Measurements from ENCODE around the gene TRIM69. TPM values are rescaled to one million over a fixed set of nuclear protein-coding genes. Genes with fewer than 3 reads are reported as not detected.
A peak's percentile ranks its signal among the peaks of the same experiment; 100 is the strongest.
"Not testable (repeated sequence)": the region's sequence is repeated elsewhere in the genome, so short reads cannot be mapped to it uniquely, and the experiment has no call there.

Gene TRIM69
- total and polyA plus RNA-seq, 5 donors from 2014 or later = 38.1 to 61.5 (median 51.4) TPM

DNA sequence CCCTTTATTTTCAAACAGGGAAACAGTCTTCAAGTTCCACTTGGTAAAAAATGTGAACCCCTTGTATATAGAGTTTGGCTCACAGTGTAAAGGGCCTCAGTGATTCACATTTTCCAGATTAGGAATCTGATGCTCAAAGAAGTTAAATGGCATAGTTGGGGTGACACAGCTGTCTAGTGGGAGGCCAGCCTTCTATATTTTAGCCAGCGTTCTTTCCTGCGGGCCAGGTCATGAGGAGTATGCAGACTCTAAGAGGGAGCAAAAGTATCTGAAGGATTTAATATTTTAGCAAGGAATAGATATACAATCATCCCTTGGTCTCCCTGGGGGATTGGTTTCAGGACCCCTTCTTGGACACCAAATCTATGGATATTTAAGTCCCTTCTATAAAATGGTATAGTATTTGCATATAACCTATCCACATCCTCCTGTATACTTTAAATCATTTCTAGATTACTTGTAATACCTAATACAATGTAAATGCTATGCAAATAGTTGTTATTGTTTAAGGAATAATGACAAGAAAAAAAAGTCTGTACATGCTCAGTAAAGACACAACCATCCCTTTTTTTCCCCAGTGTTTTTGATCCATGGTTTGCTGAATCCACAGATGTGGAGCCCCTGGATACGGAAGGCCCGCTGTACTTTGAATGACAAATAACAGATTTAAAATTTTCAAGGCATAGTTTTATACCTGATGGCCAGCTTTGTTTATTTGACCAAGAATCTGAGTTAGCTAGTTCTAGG is 18.0 kb upstream of the TRIM69 start:
- Mint-ChIP-seq H3K4me1 (peaks cover 49 to 81% (median 70%) of the 10 kb centered on the region in 4 donors), H3K36me3 (peaks cover 56% of the 10 kb centered on the region), H3K4me3 (peak overlapping the region; percentile 68 to 100 (median 98)), H3K27ac (peak overlapping the region; percentile 84 to 95 (median 91)), H3K9me3 (peaks cover 0 to 2% (median 0%) of the 10 kb centered on the region in 7 donors), H3K27me3 (no peaks in the 10 kb centered on the region)
- Histone ChIP-seq H3K9me3 (ENCODE audit: control insufficient read depth in 2 of 2, low read length in 2 of 2) (no peaks in the 10 kb centered on the region), H3K4me3 (ENCODE audit: low read depth, low read length) (peak overlapping the region; percentile 100), H3K36me3 (ENCODE audit: control insufficient read depth, insufficient read depth, low read length) (peaks cover 59% of the 10 kb centered on the region), H3K4me1 (ENCODE audit: control insufficient read depth, insufficient read depth, low read length, poor library complexity, severe bottlenecking) (peaks cover 97% of the 10 kb centered on the region), H3K27me3 (ENCODE audit: control insufficient read depth, insufficient read depth, low read length) (no peaks in the 10 kb centered on the region), H3K27ac (ENCODE audit: insufficient read depth, low read length, poor library complexity, severe bottlenecking) (peak overlapping the region; percentile 100)
- DNase-seq (peak in 1 of 3 donors; percentile 14), ATAC-seq (ENCODE audit: low read depth in 2 of 2) (no peak)

DNA sequence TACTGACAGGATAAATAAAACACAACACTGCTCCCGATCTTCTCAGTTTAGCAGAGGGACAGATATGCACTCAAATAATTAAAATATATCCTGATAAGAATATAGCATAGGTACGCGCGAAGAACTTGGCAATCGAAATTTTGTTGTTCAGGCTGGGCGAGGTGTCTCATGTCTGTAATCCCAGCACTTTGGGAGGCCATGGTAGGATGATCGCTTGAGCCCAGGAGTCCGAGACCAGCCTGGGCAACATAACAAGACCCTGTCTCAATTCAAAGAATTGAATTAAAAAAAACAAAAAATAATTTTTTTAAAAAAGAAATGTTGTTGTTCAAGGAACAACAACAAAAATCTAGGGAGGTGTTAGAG is 17.4 kb upstream of the TRIM69 start:
- H3K27ac Mint-ChIP-seq = peak overlapping the region; percentile 91 to 99 (median 95)
- Histone ChIP-seq H3K4me3 (ENCODE audit: low read depth, low read length) (peak overlapping the region; percentile 100), H3K4me1 (ENCODE audit: control insufficient read depth, insufficient read depth, low read length, poor library complexity, severe bottlenecking) (peaks cover 100% of the 10 kb centered on the region), H3K27ac (ENCODE audit: insufficient read depth, low read length, poor library complexity, severe bottlenecking) (peak overlapping the region; percentile 100), H3K36me3 (ENCODE audit: control insufficient read depth, insufficient read depth, low read length) (peaks cover 53% of the 10 kb centered on the region), H3K9me3 (ENCODE audit: control insufficient read depth in 2 of 2, low read length in 2 of 2) (no peaks in the 10 kb centered on the region), H3K27me3 (ENCODE audit: control insufficient read depth, insufficient read depth, low read length) (no peaks in the 10 kb centered on the region)
- H3K4me3 Mint-ChIP-seq = peak overlapping the region; percentile 85 to 100 (median 98)
- peaks cover 49 to 86% (median 69%) of the 10 kb centered on the region in 4 donors for H3K4me1 Mint-ChIP-seq
- no peaks in the 10 kb centered on the region for H3K27me3 Mint-ChIP-seq
- ATAC-seq (ENCODE audit: low read depth in 2 of 2) (no peak), DNase-seq (no peak)
- H3K9me3 Mint-ChIP-seq = no peaks in the 10 kb centered on the region
- peaks cover 51% of the 10 kb centered on the region for H3K36me3 Mint-ChIP-seq

DNA sequence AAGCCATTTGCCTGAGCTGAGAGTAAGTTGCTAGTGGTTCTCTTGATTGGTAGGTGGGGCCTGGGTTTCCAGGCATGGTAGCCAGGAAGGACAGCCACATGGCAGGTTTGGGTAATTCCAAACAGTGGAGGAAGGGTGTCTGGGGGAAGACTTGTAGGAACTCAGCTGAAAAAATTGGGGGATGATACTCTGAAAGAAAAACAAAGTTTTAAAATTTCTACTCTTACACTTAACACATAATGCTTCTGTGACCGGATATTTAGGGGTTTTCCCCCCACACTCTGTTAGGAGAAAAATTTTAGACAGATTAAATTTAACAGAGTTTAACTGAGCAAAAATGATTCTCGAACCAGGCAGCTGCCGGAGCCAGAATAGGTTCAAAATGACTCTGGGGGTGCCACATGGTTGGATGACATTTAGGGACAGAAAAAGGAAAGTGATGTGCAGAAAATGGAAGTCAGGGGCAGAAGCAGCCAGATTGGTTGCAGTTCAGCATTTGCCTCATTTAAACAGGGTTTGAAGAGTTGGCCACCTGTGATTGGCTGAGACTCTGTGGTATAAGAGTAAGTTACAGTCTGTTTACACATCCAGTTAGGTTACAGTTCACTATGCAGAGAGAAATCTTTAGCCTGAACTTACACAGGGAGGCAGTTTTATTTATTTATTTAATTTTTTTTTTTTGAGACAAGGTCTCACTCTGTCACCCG is 16.9 kb upstream of the TRIM69 start:
- Histone ChIP-seq H3K4me3 (ENCODE audit: low read depth, low read length) (peak overlapping the region; percentile 100), H3K9me3 (ENCODE audit: control insufficient read depth in 2 of 2, low read length in 2 of 2) (no peaks in the 10 kb centered on the region), H3K4me1 (ENCODE audit: control insufficient read depth, insufficient read depth, low read length, poor library complexity, severe bottlenecking) (peaks cover 100% of the 10 kb centered on the region), H3K27me3 (ENCODE audit: control insufficient read depth, insufficient read depth, low read length) (no peaks in the 10 kb centered on the region), H3K36me3 (ENCODE audit: control insufficient read depth, insufficient read depth, low read length) (peaks cover 48% of the 10 kb centered on the region), H3K27ac (ENCODE audit: insufficient read depth, low read length, poor library complexity, severe bottlenecking) (peak overlapping the region; percentile 100)
- peak; percentile 51 to 87 (median 78) for DNase-seq
- H3K4me3 Mint-ChIP-seq = peak overlapping the region; percentile 85 to 98 (median 97)
- H3K36me3 Mint-ChIP-seq = peaks cover 48% of the 10 kb centered on the region
- H3K27ac Mint-ChIP-seq = peak overlapping the region; percentile 91 to 99 (median 95)
- ATAC-seq (ENCODE audit: low read depth in 2 of 2) = peak; percentile 59 to 61
- H3K9me3 Mint-ChIP-seq = no peaks in the 10 kb centered on the region
- H3K4me1 Mint-ChIP-seq = peaks cover 55 to 91% (median 75%) of the 10 kb centered on the region in 4 donors
- H3K27me3 Mint-ChIP-seq = no peaks in the 10 kb centered on the region

DNA sequence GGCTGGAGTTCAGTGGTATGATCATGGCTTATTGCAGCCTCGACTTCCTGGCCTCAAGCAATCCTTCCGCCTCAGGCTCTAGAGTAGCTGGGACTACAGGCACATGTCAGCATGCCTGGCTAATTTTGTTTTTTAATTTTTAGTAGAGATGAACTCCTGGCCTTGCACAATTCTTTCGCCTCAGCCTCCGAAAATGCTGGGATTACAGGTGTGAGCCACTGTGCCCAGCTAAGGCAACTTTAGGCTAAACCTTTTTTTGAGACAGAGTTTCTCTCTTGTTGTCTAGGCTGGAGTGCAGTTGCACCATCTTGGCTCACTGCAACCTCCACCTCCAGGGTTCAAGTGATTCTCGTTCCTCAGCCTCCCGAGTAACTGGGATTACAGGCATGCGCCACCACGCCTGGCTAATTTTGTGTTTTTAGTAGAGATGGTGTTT is 16.3 kb upstream of the TRIM69 start:
- Histone ChIP-seq H3K4me1 (ENCODE audit: control insufficient read depth, insufficient read depth, low read length, poor library complexity, severe bottlenecking) (peaks cover 100% of the 10 kb centered on the region), H3K27ac (ENCODE audit: insufficient read depth, low read length, poor library complexity, severe bottlenecking) (peak overlapping the region; percentile 100), H3K4me3 (ENCODE audit: low read depth, low read length) (peak overlapping the region; percentile 100), H3K36me3 (ENCODE audit: control insufficient read depth, insufficient read depth, low read length) (peaks cover 42% of the 10 kb centered on the region)
- H3K9me3 ChIP-seq (ENCODE audit: control insufficient read depth in 2 of 2, low read length in 2 of 2); H3K27me3 Mint-ChIP-seq; DNase-seq; H3K27me3 ChIP-seq (ENCODE audit: control insufficient read depth, insufficient read depth, low read length); H3K9me3 Mint-ChIP-seq: not testable (repeated sequence)
- ATAC-seq (ENCODE audit: low read depth in 2 of 2) = peak in 1 of 2 donors; percentile 1
- peaks cover 55 to 92% (median 75%) of the 10 kb centered on the region in 4 donors for H3K4me1 Mint-ChIP-seq
- H3K36me3 Mint-ChIP-seq = peaks cover 42% of the 10 kb centered on the region
- peak overlapping the region; percentile 23 to 98 (median 87) for H3K4me3 Mint-ChIP-seq
- H3K27ac Mint-ChIP-seq = peak overlapping the region; percentile 85 to 94 (median 91)

DNA sequence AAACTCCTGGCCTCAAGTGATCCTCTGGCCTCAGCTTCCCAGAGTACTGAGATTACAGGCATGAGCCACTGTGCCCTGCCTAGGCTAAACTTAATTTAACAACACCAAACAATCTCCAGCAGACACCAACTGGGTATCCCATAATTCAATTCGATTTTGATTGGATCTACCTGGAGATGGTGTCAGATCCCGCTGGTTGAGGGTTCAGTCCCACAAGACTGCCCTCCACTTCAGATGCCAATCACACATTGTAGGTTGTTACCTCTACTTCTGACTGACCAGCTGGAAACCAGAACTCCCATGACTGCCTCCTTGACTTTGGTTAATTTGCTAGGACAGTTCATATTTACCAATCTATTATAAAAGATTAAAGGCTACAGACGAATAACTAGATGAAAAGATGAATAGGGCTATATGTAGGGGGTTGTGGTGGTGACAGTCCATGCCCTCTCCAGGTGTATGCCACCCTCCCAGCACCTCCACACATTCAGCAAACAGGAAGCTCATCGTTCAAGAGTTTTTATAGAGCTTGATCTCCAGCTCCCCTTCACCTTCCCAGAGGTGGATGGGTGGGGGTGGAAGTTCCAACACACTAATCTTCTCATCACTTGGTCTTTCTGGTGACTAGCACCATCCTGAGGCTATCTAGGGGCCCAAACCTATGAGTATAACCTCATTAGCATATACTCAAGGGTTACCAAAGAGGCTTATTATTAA is 15.7 kb upstream of the TRIM69 start:
- peak overlapping the region; percentile 58 to 98 (median 87) for H3K4me3 Mint-ChIP-seq
- Histone ChIP-seq H3K4me1 (ENCODE audit: control insufficient read depth, insufficient read depth, low read length, poor library complexity, severe bottlenecking) (peaks cover 100% of the 10 kb centered on the region), H3K36me3 (ENCODE audit: control insufficient read depth, insufficient read depth, low read length) (peaks cover 36% of the 10 kb centered on the region), H3K27me3 (ENCODE audit: control insufficient read depth, insufficient read depth, low read length) (no peaks in the 10 kb centered on the region), H3K27ac (ENCODE audit: insufficient read depth, low read length, poor library complexity, severe bottlenecking) (peak overlapping the region; percentile 100), H3K9me3 (ENCODE audit: control insufficient read depth in 2 of 2, low read length in 2 of 2) (no peaks in the 10 kb centered on the region), H3K4me3 (ENCODE audit: low read depth, low read length) (peak overlapping the region; percentile 100)
- H3K27ac Mint-ChIP-seq = peak overlapping the region; percentile 85 to 94 (median 91)
- H3K36me3 Mint-ChIP-seq = peaks cover 36% of the 10 kb centered on the region
- no peaks in the 10 kb centered on the region for H3K27me3 Mint-ChIP-seq
- H3K4me1 Mint-ChIP-seq = peaks cover 51 to 91% (median 74%) of the 10 kb centered on the region in 4 donors
- DNase-seq (peak in 2 of 3 donors; percentile 56 to 58), ATAC-seq (ENCODE audit: low read depth in 2 of 2) (peak; percentile 5 to 6)
- no peaks in the 10 kb centered on the region for H3K9me3 Mint-ChIP-seq

DNA sequence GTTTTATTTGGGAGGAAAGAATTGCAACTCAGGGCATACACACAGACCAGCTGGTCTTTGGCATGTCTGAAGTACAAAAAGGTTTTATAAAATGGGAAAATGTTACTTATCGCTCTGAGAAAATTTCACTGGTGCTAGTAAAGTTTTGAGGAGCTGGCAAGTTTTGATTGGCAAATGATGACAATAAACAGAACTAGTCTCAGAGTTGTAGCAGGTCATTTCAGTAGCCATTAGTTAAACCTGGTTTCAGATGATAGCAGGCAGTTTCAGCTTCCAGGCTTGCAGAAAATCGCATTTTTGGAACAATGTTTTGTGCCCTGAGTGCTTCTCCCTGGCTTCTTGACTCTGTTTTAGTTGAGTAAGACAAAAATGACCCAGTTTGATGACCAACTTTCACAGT is 14.3 kb upstream of the TRIM69 start:
- H3K36me3 ChIP-seq (ENCODE audit: control insufficient read depth, insufficient read depth, low read length) = peaks cover 22% of the 10 kb centered on the region
- no peaks in the 10 kb centered on the region for H3K27me3 Mint-ChIP-seq
- H3K27ac ChIP-seq (ENCODE audit: insufficient read depth, low read length, poor library complexity, severe bottlenecking) = peak overlapping the region; percentile 100
- no peak for DNase-seq
- peak overlapping the region; percentile 63 for H3K4me3 ChIP-seq (ENCODE audit: low read depth, low read length)
- peaks cover 23% of the 10 kb centered on the region for H3K36me3 Mint-ChIP-seq
- H3K9me3 Mint-ChIP-seq = no peaks in the 10 kb centered on the region
- H3K4me1 ChIP-seq (ENCODE audit: control insufficient read depth, insufficient read depth, low read length, poor library complexity, severe bottlenecking) = peaks cover 99% of the 10 kb centered on the region
- peak overlapping the region; percentile 62 to 94 (median 91) for H3K27ac Mint-ChIP-seq
- peaks cover 50 to 91% (median 68%) of the 10 kb centered on the region in 4 donors for H3K4me1 Mint-ChIP-seq
- no peaks in the 10 kb centered on the region for H3K9me3 ChIP-seq (ENCODE audit: control insufficient read depth in 2 of 2, low read length in 2 of 2)
- H3K27me3 ChIP-seq (ENCODE audit: control insufficient read depth, insufficient read depth, low read length) = no peaks in the 10 kb centered on the region
- peak overlapping the region in 3 of 4 donors; percentile 34 to 98 (median 73) for H3K4me3 Mint-ChIP-seq
- ATAC-seq (ENCODE audit: low read depth in 2 of 2) = no peak

DNA sequence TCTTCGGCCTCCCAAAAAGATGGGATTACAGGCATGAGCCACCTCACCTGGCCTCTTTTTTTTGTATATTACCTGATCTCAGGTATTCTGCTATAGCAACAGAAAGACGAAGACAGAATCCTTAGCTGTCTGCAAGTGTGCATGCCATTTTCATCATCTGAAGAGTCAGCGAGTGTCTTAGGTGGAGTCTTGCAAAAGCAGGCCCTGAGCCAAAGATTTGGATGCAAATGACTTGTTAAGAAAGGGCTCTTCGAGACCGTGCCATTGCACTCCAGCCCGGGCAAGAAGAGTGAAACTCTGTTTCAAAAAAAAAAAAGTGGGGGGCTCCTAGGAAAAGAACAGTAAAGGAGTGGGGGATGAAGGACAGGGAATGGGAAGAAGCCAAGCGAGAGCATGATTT is 10.2 kb upstream of the TRIM69 start:
- no peaks in the 10 kb centered on the region for H3K9me3 ChIP-seq (ENCODE audit: control insufficient read depth in 2 of 2, low read length in 2 of 2)
- peak overlapping the region; percentile 97 for H3K4me3 ChIP-seq (ENCODE audit: low read depth, low read length)
- H3K36me3 ChIP-seq (ENCODE audit: control insufficient read depth, insufficient read depth, low read length) = no peaks in the 10 kb centered on the region
- ATAC-seq (ENCODE audit: low read depth in 2 of 2) = no peak
- peak overlapping the region; percentile 99 for H3K27ac ChIP-seq (ENCODE audit: insufficient read depth, low read length, poor library complexity, severe bottlenecking)
- H3K36me3 Mint-ChIP-seq = no peaks in the 10 kb centered on the region
- H3K27ac Mint-ChIP-seq = peak overlapping the region; percentile 99
- H3K4me1 Mint-ChIP-seq = peaks cover 22 to 81% (median 51%) of the 10 kb centered on the region in 4 donors
- DNase-seq = peak in 1 of 3 donors; percentile 70
- H3K4me3 Mint-ChIP-seq = peak overlapping the region; percentile 95 to 100 (median 100)
- no peaks in the 10 kb centered on the region for H3K27me3 Mint-ChIP-seq
- H3K27me3 ChIP-seq (ENCODE audit: control insufficient read depth, insufficient read depth, low read length) = no peaks in the 10 kb centered on the region
- no peaks in the 10 kb centered on the region for H3K9me3 Mint-ChIP-seq
- H3K4me1 ChIP-seq (ENCODE audit: control insufficient read depth, insufficient read depth, low read length, poor library complexity, severe bottlenecking) = peaks cover 89% of the 10 kb centered on the region

Data from CD4-positive, CD25-positive, alpha-beta regulatory T cell (primary cell).